Thoracic aorta (tissue), 2 donors: Measurements from ENCODE around the gene FBXO9. TPM values are rescaled to one million over a fixed set of nuclear protein-coding genes. Genes with fewer than 3 reads are reported as not detected.

Experiments used
- ATAC-seq: fragments of 150-250 bp; one replicate; pipeline ENCODE4 v1.8.0; 2017; ENCODE audit warnings: low read depth; ENCODE audit not compliant: insufficient number of reproducible peaks, low FRiP score
- DNase-seq: peaks from one replicate; pipeline ENCODE4 v3.0.0-alpha.2; 2020; ENCODE audit warnings: low spot score
- H3K27ac ChIP-seq, 2 donors: fragments of 200-600 bp; sonication (generic); 1 replicate in 1 of 2; 2 replicates in 1 of 2; pipeline ENCODE4 v1.5.1; 2016; ENCODE audit warnings: mild to moderate bottlenecking in 2 of 2, moderate library complexity in 2 of 2
- H3K27me3 ChIP-seq: fragments of 200-600 bp; sonication (generic); replicated peaks from 2 replicates; pipeline ENCODE4 v1.6.0; 2016; ENCODE audit warnings: mild to moderate bottlenecking; ENCODE audit not compliant: insufficient read depth
- H3K36me3 ChIP-seq: fragments of 200-600 bp; sonication (generic); one replicate; pipeline ENCODE4 v1.5.1; 2016
- H3K4me1 ChIP-seq, 2 donors: fragments of 200-600 bp; sonication (generic); 1 replicate in 1 of 2; 2 replicates in 1 of 2; pipeline versions ENCODE4 v1.5.1 to v1.6.0; 2016; ENCODE audit warnings: low read depth in 2 of 2, mild to moderate bottlenecking in 1 of 2; ENCODE audit not compliant: control insufficient read depth in 1 of 2
- H3K4me3 ChIP-seq: fragments of 200-600 bp; sonication (generic); 2 replicates; pipeline ENCODE4 v1.5.1; 2016; ENCODE audit warnings: mild to moderate bottlenecking
- H3K9me3 ChIP-seq: fragments of 200-600 bp; sonication (generic); 2 replicates; pipeline ENCODE4 v1.5.1; 2016
- total RNA-seq, 2 donors: library from RNA; depleted of rRNA; stranded (reverse); fragments of >200 nt; gene quantifications; one replicate each; pipeline versions ENCODE4 v1.1.0 to v1.2.3, GENCODE V29; 2016
- TF ChIP-seq, protein P1 (sequence below): fragments of 200-600 bp; sonication (generic); IDR thresholded peaks from one replicate; pipeline ENCODE4 v1.5.1; 2019; ENCODE audit warnings: antibody characterized with exemption

The FBXO9 gene
- total RNA-seq, 2 donors from 2014 or later, result 30.1 to 78.2 TPM

DNA sequence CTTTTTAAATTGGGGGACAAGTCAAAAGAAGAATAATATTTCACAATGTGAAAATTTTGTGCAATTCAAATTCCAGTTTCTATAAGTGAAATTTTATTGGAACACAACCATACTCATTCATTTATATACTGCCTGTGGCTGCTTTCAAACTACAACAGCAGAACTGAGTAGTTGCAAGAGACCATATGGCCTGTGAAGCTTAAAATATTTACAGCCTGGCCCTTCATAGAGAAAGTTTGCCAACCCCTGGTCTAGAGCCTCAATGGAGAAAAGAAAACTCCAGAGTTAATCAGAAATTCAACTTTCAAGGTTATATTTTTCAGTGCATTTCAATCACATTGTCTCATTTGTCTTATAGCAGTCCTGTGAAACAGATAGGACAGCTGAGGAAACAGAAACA, 26.6 kb upstream of the FBXO9 start:
- Histone ChIP-seq H3K4me3 (no peak overlapping the region), H3K27me3 (no peaks in the 10 kb centered on the region), H3K4me1 (peaks cover 19 to 36% of the 10 kb centered on the region in 2 donors), H3K9me3 (no peaks in the 10 kb centered on the region), H3K36me3 (peaks cover 15% of the 10 kb centered on the region), H3K27ac (no peak overlapping the region)
- TF ChIP-seq, protein P1, sequence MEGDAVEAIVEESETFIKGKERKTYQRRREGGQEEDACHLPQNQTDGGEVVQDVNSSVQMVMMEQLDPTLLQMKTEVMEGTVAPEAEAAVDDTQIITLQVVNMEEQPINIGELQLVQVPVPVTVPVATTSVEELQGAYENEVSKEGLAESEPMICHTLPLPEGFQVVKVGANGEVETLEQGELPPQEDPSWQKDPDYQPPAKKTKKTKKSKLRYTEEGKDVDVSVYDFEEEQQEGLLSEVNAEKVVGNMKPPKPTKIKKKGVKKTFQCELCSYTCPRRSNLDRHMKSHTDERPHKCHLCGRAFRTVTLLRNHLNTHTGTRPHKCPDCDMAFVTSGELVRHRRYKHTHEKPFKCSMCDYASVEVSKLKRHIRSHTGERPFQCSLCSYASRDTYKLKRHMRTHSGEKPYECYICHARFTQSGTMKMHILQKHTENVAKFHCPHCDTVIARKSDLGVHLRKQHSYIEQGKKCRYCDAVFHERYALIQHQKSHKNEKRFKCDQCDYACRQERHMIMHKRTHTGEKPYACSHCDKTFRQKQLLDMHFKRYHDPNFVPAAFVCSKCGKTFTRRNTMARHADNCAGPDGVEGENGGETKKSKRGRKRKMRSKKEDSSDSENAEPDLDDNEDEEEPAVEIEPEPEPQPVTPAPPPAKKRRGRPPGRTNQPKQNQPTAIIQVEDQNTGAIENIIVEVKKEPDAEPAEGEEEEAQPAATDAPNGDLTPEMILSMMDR, result no peak
- ATAC-seq, result no peak
- DNase-seq, result no peak

DNA sequence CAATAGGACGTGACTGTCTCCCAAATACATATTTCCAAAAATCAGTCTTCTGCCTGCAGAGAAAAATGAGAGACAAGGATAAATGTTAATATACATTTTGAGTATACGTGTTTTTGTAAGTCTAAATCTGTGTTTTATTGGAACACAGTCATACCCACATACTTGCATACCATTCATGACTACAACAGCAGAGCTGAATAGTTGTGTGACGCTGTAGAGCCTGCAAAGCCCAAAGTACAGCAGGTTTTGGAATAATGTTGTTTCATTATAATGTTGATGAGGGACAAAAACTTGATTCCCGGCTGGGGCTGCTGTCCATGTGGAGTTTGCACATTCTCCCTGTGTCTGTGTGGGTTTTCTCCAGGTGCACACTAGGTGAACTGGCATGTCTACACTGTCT, 23.8 kb upstream of the FBXO9 start:
- DNase-seq (no peak), ATAC-seq (no peak)
- Histone ChIP-seq H3K9me3 (no peaks in the 10 kb centered on the region), H3K27ac (no peak overlapping the region), H3K4me3 (no peak overlapping the region), H3K4me1 (peaks cover 23 to 34% of the 10 kb centered on the region in 2 donors), H3K27me3 (no peaks in the 10 kb centered on the region), H3K36me3 (peaks cover 9% of the 10 kb centered on the region)
- TF ChIP-seq, protein P1, result no peak

GRCh38 chr6:53042112-53042511, 23.1 kb upstream of the FBXO9 start:
- no peak for DNase-seq
- Histone ChIP-seq H3K36me3 (peaks cover 9% of the 10 kb centered on the region), H3K27me3 (no peaks in the 10 kb centered on the region), H3K9me3 (no peaks in the 10 kb centered on the region), H3K4me3 (peak overlapping the region; percentile 20), H3K4me1 (peaks cover 23 to 34% of the 10 kb centered on the region in 2 donors), H3K27ac (peak overlapping the region; percentile 39 to 49)
- TF ChIP-seq, protein P1, result no peak
- peak; percentile 62 for ATAC-seq

DNA sequence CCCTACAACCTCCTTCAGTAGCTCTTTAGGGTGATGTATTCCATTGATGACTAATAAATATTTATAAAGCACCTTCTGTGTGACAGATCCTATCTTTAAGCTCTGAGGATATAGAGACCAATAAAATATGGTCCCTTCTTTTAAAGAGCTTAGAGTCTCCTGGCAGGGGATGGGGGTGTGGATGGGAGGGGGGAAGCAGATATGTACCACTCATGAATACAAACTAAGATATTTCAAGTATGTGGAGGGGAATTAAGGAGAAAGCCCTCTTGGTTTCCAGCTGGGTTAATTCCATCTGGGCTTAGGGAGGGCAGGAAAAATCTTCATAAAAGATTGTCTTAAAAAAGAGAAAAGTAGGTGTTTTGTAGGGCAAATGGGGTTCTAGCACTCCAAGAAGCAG, 21.6 kb upstream of the FBXO9 start:
- Histone ChIP-seq H3K9me3 (no peaks in the 10 kb centered on the region), H3K36me3 (peaks cover 9% of the 10 kb centered on the region), H3K4me1 (peaks cover 23 to 34% of the 10 kb centered on the region in 2 donors), H3K4me3 (peak overlapping the region; percentile 18), H3K27ac (peak overlapping the region; percentile 47 to 63), H3K27me3 (no peaks in the 10 kb centered on the region)
- ATAC-seq (no peak), DNase-seq (no peak)
- TF ChIP-seq, protein P1, result no peak

DNA sequence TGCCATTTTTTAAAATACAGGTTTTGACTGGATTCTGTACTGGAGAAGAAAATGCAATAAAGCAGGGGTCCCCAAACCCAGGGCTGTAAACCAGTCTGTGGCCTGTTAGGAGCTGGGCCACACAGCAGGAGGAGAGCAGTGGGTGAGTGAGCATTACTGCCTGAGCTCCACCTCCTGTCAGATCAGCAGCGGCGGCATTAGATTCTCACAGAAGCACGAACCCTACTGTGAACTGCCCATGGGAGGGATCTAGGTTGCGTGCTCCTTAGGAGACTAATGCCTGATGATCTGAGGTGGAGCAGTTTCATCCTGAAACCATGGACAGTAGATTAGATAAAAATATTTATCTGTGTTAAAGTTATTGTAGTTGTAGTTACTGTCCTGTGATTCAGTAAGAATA, 21.1 kb upstream of the FBXO9 start:
- Histone ChIP-seq H3K27me3 (no peaks in the 10 kb centered on the region), H3K27ac (peak overlapping the region in 1 of 2 donors; percentile 63), H3K4me3 (no peak overlapping the region), H3K4me1 (peaks cover 23 to 34% of the 10 kb centered on the region in 2 donors), H3K9me3 (no peaks in the 10 kb centered on the region), H3K36me3 (peaks cover 9% of the 10 kb centered on the region)
- ATAC-seq (no peak), DNase-seq (no peak)
- TF ChIP-seq, protein P1, result no peak
